ENCODE data around the gene TMEM11. TPM values are rescaled to one million over a fixed set of nuclear protein-coding genes. Genes with fewer than 3 reads are reported as not detected.

TMEM11 gene
- polyA plus RNA-seq, 2 of the 4 experiments (the other 2 are of a cell fraction), result 57.7 to 61.0 TPM

- H3K9me3 ChIP-seq, result no peaks in the 10 kb centered on the region
- POLR2A ChIA-PET, result no interaction called here
- WGBS (ENCODE audit: missing lambda C conversion rate), result 65% methylated on average over 5 of the region's 5 CpGs
- FAIRE-seq (no peak), ATAC-seq (no peak), DNase-seq (ENCODE audit: low read depth in 1 of 2, low spot score in 1 of 2) (no peak)
- TF ChIP-seq TP53 (CRISPR knock-in tag; IDR thresholded peaks at IDR 0.05), result no peak
- no peak for TF ChIP-seq TFCP2L1 (CRISPR knock-in tag; IDR thresholded peaks at IDR 0.05)
- no peak for TF ChIP-seq NPAS2 (CRISPR knock-in tag; IDR thresholded peaks at IDR 0.05; ENCODE audit: borderline replicate concordance)
- no peak for TF ChIP-seq EP300 (IDR thresholded peaks at IDR 0.05)
- TF ChIP-seq KDM5A (IDR thresholded peaks at IDR 0.05), result no peak
- TF ChIP-seq USF2 (IDR thresholded peaks at IDR 0.05), result no peak
- no peak for TF ChIP-seq FOSL2 (IDR thresholded peaks at IDR 0.05)
- TF ChIP-seq FOSL2 (CRISPR knock-in tag; IDR thresholded peaks at IDR 0.05), result no peak
- no peak for TF ChIP-seq HEYL (CRISPR knock-in tag; IDR thresholded peaks at IDR 0.05)
- no peak for TF ChIP-seq SMC3 (IDR thresholded peaks at IDR 0.05)
- no peak for TF ChIP-seq BHLHE40 (IDR thresholded peaks at IDR 0.05; ENCODE audit: low read depth, low read length)
- no peak for TF ChIP-seq CBX2 (IDR thresholded peaks at IDR 0.05; ENCODE audit: borderline replicate concordance, low read depth)
- no peak for TF ChIP-seq PHF8 (IDR thresholded peaks at IDR 0.05; ENCODE audit: borderline replicate concordance, low read depth)
- TF ChIP-seq E2F6 (IDR thresholded peaks at IDR 0.05; ENCODE audit: borderline replicate concordance, low read depth), result no peak
- TF ChIP-seq ATOH8 (CRISPR knock-in tag; IDR thresholded peaks at IDR 0.05; ENCODE audit: low read depth), result no peak
- no peak overlapping the region for H3K4me3 ChIP-seq
- no peak overlapping the region for H3K4me2 ChIP-seq
- peaks cover 14% of the 10 kb centered on the region; the same call in 2 of the 3 replicates for H3K4me1 ChIP-seq
- CTCF ChIA-PET, result interaction anchor here (1.2 to 1.7 kb wide), 2 partner anchors 9 to 115 kb away, joined by 3 to 4 read pairs; no protein-coding TSS in a partner anchor
- no peak overlapping the region for H3K27ac ChIP-seq
Observed at GRCh38 chr17:21164620-21165019, 49.3 kb downstream of the TMEM11 start.

- no peak for ATAC-seq
- CTCF ChIA-PET, result interaction anchor here (0.6 to 1.7 kb wide), 4 partner anchors 10 to 123 kb away, joined by 3 to 4 read pairs (median 3); no protein-coding TSS in a partner anchor
- DNase-seq (ENCODE audit: low read depth in 1 of 2, low spot score in 1 of 2), result no peak
- no peak for TF ChIP-seq TP53 (CRISPR knock-in tag; IDR thresholded peaks at IDR 0.05)
- no peak for TF ChIP-seq KDM1A (IDR thresholded peaks at IDR 0.05; ENCODE audit: low read depth)
- TF ChIP-seq PBX3 (IDR thresholded peaks at IDR 0.05), result no peak
- no peak for TF ChIP-seq PHF8 (IDR thresholded peaks at IDR 0.05; ENCODE audit: borderline replicate concordance, low read depth)
- no peak for TF ChIP-seq RCOR1 (IDR thresholded peaks at IDR 0.05; ENCODE audit: low read depth, low read length)
- TF ChIP-seq E2F6 (IDR thresholded peaks at IDR 0.05; ENCODE audit: borderline replicate concordance, low read depth), result no peak
- TF ChIP-seq ZC3H11A (IDR thresholded peaks at IDR 0.05), result no peak
- no peak for TF ChIP-seq ZSCAN20 (CRISPR knock-in tag; IDR thresholded peaks at IDR 0.05)
- TF ChIP-seq USF2 (IDR thresholded peaks at IDR 0.05), result no peak
- no peak for TF ChIP-seq JUNB (IDR thresholded peaks at IDR 0.05)
- TF ChIP-seq HOXA7 (CRISPR knock-in tag; IDR thresholded peaks at IDR 0.05), result no peak
- no peak for TF ChIP-seq TFCP2L1 (CRISPR knock-in tag; IDR thresholded peaks at IDR 0.05)
- no peak for TF ChIP-seq CBX2 (IDR thresholded peaks at IDR 0.05; ENCODE audit: borderline replicate concordance, low read depth)
- TF ChIP-seq CBX8 (IDR thresholded peaks at IDR 0.05), result no peak
- Histone ChIP-seq H3K4me2 (no peak overlapping the region), H3K9me3 (no peaks in the 10 kb centered on the region), H3K4me3 (no peak overlapping the region), H3K4me1 (peaks cover 14% of the 10 kb centered on the region; the same call in 2 of the 3 replicates), H3K27ac (no peak overlapping the region)
- 90% methylated on average over 6 of the region's 6 CpGs for WGBS (ENCODE audit: missing lambda C conversion rate)
- FAIRE-seq, result no peak
- POLR2A ChIA-PET, result no interaction called here
Observed at GRCh38 chr17:21164216-21164615, 49.7 kb downstream of the TMEM11 start.

Data from A549 (cell line).